ENCODE data around the gene TDRD3.
A peak's percentile ranks its signal among the peaks of the same experiment; 100 is the strongest.

Gene TDRD3

DNA sequence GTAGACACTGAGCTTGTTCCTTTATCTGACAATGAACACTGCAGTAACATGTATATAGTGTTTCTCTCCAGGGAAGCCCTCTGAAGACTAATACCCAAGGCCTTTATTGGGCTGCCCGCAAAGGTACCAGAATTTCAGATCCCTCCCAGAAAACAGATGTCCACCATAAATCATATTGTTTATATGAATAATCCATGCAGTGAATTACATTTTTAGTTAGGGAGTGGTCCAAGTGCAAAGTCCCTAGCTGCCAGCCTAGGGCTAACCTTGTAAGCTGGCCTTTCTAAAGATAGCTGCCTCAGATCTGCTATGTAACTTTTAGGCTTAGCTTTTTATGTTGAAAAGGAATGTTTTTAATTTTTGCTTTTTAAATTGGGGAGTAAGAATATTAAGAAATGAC, 44.7 kb downstream of the TDRD3 start:
- DNase-seq (ENCODE audit: low read depth), result no peak
- H3K4me3 ChIP-seq (ENCODE audit: control insufficient read depth, low read depth, low read length), result no peak overlapping the region
- TF ChIP-seq, protein P1, sequence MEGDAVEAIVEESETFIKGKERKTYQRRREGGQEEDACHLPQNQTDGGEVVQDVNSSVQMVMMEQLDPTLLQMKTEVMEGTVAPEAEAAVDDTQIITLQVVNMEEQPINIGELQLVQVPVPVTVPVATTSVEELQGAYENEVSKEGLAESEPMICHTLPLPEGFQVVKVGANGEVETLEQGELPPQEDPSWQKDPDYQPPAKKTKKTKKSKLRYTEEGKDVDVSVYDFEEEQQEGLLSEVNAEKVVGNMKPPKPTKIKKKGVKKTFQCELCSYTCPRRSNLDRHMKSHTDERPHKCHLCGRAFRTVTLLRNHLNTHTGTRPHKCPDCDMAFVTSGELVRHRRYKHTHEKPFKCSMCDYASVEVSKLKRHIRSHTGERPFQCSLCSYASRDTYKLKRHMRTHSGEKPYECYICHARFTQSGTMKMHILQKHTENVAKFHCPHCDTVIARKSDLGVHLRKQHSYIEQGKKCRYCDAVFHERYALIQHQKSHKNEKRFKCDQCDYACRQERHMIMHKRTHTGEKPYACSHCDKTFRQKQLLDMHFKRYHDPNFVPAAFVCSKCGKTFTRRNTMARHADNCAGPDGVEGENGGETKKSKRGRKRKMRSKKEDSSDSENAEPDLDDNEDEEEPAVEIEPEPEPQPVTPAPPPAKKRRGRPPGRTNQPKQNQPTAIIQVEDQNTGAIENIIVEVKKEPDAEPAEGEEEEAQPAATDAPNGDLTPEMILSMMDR (conservative IDR thresholded peaks at IDR 0.05; ENCODE audit: control insufficient read depth, insufficient read depth, low read depth, low read length), result no peak

DNA sequence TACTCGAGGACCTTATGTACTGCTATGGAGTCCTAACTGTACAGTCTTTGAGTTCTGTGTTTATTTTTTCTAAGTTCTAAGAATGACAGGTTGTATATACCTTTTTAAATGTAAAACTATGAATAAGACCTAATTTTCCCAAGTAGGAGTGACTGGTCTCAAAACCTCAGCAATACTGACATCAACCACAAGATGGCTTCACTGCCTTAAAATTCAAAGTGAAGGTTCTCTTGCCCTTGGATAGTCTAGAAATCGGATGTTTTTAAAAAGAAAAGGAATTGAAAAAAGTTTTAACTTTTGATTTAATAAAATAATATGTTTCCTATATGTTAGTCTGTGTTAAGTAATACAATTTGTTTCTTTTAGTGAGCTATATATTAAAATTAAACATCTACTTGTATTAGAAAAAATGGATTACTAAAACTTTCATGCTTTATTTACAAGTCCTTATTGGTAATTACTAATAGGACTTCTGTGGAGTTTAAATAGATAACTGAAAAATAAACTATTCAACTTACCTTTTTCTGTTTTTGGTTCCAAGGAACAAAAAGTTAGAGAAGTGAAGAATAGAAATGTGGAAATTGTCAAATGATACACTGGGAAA, 52.0 kb downstream of the TDRD3 start:
- TF ChIP-seq, protein P1 (conservative IDR thresholded peaks at IDR 0.05; ENCODE audit: control insufficient read depth, insufficient read depth, low read depth, low read length), result peak; percentile 89
- peak; percentile 72 for DNase-seq (ENCODE audit: low read depth)
- no peak overlapping the region for H3K4me3 ChIP-seq (ENCODE audit: control insufficient read depth, low read depth, low read length)

DNA sequence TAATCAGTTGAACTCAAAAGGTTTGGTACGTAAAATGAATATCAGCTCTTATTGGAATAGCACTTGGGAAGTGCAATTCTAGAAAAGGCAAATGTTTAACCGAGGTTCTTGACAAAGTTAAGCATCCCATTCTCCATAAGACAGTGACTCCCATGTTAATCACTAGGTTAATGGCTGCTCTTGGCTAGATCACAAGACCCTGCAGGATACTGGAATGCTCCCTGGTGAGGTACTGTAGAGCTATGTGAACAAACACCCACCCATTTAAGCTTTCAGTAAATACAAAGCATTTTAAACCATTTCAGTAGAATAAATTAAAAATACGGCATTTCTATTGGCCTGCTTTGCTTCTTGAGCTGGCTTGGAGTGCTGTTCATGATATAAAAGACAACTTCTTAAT, 56.5 kb downstream of the TDRD3 start:
- no peak overlapping the region for H3K4me3 ChIP-seq (ENCODE audit: control insufficient read depth, low read depth, low read length)
- peak; percentile 51 for DNase-seq (ENCODE audit: low read depth)
- TF ChIP-seq, protein P1 (conservative IDR thresholded peaks at IDR 0.05; ENCODE audit: control insufficient read depth, insufficient read depth, low read depth, low read length), result no peak

DNA sequence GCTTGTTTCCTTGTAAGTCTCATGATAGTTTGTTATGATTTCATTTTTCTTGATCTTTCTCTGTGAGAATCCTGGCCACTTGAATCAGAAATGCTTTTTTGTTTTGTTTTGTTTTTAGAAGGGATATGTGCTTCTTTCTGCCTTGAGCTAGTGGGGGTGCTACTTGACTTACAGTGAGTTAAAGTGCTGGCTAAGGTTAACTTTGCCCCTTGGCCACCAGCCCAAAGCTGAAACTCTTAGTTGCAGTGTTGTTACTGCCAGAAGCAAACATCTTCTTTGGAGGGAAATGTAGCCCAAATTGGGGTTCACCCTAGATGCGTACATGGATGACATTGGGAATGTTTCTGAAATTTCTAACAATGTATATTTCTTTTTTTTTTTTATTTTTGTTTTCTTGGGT, 57.4 kb downstream of the TDRD3 start:
- DNase-seq (ENCODE audit: low read depth), result no peak
- TF ChIP-seq, protein P1 (conservative IDR thresholded peaks at IDR 0.05; ENCODE audit: control insufficient read depth, insufficient read depth, low read depth, low read length), result no peak

GRCh38 chr13:60463787-60464186, 66.8 kb downstream of the TDRD3 start:
- TF ChIP-seq, protein P1 (conservative IDR thresholded peaks at IDR 0.05; ENCODE audit: control insufficient read depth, insufficient read depth, low read depth, low read length), result no peak
- H3K4me3 ChIP-seq (ENCODE audit: control insufficient read depth, low read depth, low read length), result no peak overlapping the region
- peak; percentile 5 for DNase-seq (ENCODE audit: low read depth)

More for the DNA sequence above, 57.4 kb downstream of the TDRD3 start:
- no peak overlapping the region for H3K4me3 ChIP-seq (ENCODE audit: control insufficient read depth, low read depth, low read length)

DNA sequence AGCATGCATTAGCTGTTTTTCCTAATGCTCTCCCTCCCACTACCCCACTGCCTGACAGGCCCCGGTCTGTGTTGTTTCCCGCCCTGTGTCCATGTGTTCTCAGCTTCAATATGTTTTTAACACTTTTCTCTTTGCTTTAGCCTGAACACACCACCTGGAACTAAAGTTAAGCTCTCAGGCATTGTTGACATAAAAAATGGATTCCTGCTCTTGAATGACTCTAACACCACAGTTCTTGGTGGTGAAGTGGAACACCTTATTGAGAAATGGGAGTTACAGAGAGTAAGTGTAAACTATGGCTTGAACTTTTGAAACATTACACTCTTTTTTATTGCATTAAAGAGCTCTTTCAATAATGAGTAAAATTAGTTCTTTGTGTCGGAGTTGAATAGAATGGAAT, 70.1 kb downstream of the TDRD3 start:
- DNase-seq (ENCODE audit: low read depth), result no peak
- H3K4me3 ChIP-seq (ENCODE audit: control insufficient read depth, low read depth, low read length), result no peak overlapping the region
- TF ChIP-seq, protein P1 (conservative IDR thresholded peaks at IDR 0.05; ENCODE audit: control insufficient read depth, insufficient read depth, low read depth, low read length), result no peak

- TF ChIP-seq, protein P1 (conservative IDR thresholded peaks at IDR 0.05; ENCODE audit: control insufficient read depth, insufficient read depth, low read depth, low read length), result no peak
- no peak overlapping the region for H3K4me3 ChIP-seq (ENCODE audit: control insufficient read depth, low read depth, low read length)
- DNase-seq (ENCODE audit: low read depth), result no peak
Observed at GRCh38 chr13:60479273-60479672, 82.3 kb downstream of the TDRD3 start.
